NCI-H187 (cell line): ENCODE measurements around the gene ASCC3.

Experiments
- DNase-seq, 2 experiments: peaks; one replicate each; lab custom pipeline; 2025; lab: John Stamatoyannopoulos, UW

The ASCC3 gene

GRCh38 chr6:100464162-100464851, 416.8 kb downstream of the ASCC3 start:
- no peak for DNase-seq

DNA sequence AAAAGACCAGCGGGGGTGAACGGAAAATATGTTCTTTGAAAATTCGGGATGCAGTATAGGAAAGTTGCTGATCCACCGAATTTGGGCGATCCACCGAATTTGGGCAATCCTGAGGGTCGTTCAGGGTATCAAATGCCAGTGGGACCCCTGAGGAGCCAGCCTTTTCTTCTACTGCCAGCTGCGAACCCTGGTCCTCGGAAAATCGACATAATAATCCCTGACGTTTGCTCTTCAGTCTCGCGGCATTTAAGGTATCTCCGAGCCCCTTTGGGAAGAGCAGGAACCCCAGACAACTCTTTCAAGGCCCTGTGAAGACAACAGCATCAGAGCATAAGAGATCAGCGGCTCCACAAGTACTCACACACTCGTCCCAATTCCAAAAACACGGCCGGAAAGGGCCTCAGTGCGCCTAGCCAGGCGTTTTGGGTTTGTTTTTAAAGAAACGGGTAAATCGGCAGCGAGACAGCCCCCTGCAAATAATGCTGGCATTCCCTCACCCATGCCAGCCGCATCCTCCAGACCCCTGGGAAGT, 417.4 kb downstream of the ASCC3 start:
- DNase-seq: no peak

GRCh38 chr6:100462706-100463629, 418.2 kb downstream of the ASCC3 start:
- DNase-seq: no peak

GRCh38 chr6:100461917-100462705, 419.0 kb downstream of the ASCC3 start:
- DNase-seq: no peak

DNA sequence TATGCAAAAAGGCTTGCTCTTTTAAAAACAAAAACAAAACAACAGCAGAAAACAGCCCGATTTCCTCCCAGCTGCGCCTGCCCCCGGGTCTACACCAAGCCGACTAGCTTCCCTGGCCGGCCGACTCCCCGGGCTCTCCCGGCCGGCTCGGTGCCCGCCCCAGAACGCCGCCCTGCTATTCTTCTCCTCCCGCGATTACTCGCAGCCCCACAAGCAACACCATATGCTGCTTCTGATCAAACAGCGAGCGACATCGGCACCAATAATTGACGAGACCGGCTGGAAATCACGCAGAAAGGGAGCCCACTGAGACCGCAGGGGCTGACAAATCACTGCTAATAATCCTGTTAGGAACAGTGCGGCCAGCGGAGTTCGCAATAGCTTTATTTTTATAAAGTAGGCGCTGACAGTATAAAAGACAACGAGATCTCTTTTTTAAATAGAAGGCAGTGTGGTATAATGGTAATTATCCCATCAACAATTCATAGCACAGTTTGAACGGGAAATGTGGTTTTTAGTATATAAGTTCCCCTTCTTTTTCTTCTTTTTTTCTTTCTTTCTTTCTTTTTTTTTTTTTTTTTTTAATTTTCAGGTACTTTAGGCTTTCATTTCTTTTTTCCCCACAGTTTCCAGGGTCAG, 419.7 kb downstream of the ASCC3 start:
- DNase-seq: no peak

GRCh38 chr6:100460650-100461204, 420.4 kb downstream of the ASCC3 start:
- no peak for DNase-seq

- no peak for DNase-seq
Measured at GRCh38 chr6:100459592-100460184, 421.4 kb downstream of the ASCC3 start.

GRCh38 chr6:100458841-100459591, 422.1 kb downstream of the ASCC3 start:
- no peak for DNase-seq
